Endodermal cell (in vitro differentiated cells): ENCODE data around the gene SLC6A16. TPM values are rescaled to one million over a fixed set of nuclear protein-coding genes. Genes with fewer than 3 reads are reported as not detected.
"Not testable (repeated sequence)": the region's sequence is repeated elsewhere in the genome, so short reads cannot be mapped to it uniquely, and the experiment has no call there.

Experiments used
- DNase-seq: peaks from one replicate; pipeline ENCODE4 v3.0.0-alpha.2; 2017
- H3K27ac ChIP-seq: 2 replicates; pipeline ENCODE4 v1.5.1; 2013; ENCODE audit warnings: mild to moderate bottlenecking, low read depth, low read length, moderate library complexity
- H3K27me3 ChIP-seq: 2 replicates; pipeline ENCODE4 v1.6.1; 2013; ENCODE audit warnings: mild to moderate bottlenecking, low read length, moderate library complexity; ENCODE audit not compliant: insufficient read depth, control insufficient read depth, poor library complexity, severe bottlenecking
- H3K36me3 ChIP-seq: 2 replicates; pipeline ENCODE4 v1.7.0; 2013; ENCODE audit warnings: mild to moderate bottlenecking, low read length, moderate library complexity; ENCODE audit not compliant: control insufficient read depth, insufficient read depth
- H3K4me1 ChIP-seq: one replicate; pipeline ENCODE4 v1.7.0; 2013; ENCODE audit warnings: low read length; ENCODE audit not compliant: control insufficient read depth, insufficient read depth
- H3K4me3 ChIP-seq: 2 replicates; pipeline ENCODE4 v1.5.1; 2013; ENCODE audit warnings: mild to moderate bottlenecking, low read length, moderate library complexity
- H3K9ac ChIP-seq: 2 replicates; pipeline ENCODE4 v1.6.1; 2013; ENCODE audit warnings: mild to moderate bottlenecking, low read length, moderate library complexity; ENCODE audit not compliant: poor library complexity, severe bottlenecking; ENCODE audit errors: extremely low read depth
- H3K9me3 ChIP-seq: 2 replicates; pipeline ENCODE4 v1.6.1; 2013; ENCODE audit warnings: mild to moderate bottlenecking, low read length, moderate library complexity; ENCODE audit not compliant: control insufficient read depth
- H3K27ac Mint-ChIP-seq: 2 replicates; pipeline ENCODE4 v1.8.0; 2020; ENCODE audit warnings: mixed read lengths
- H3K27me3 Mint-ChIP-seq: 2 replicates; pipeline ENCODE4 v1.8.0; 2021; ENCODE audit warnings: mild to moderate bottlenecking, mixed read lengths; ENCODE audit not compliant: insufficient read depth
- H3K36me3 Mint-ChIP-seq: 2 replicates; pipeline ENCODE4 v1.8.0; 2020; ENCODE audit warnings: low read depth, mixed read lengths
- H3K4me1 Mint-ChIP-seq: 2 replicates; pipeline ENCODE4 v1.8.0; 2020; ENCODE audit warnings: mixed read lengths
- H3K4me3 Mint-ChIP-seq: 2 replicates; pipeline ENCODE4 v1.8.0; 2020; ENCODE audit warnings: mild to moderate bottlenecking, moderate library complexity, mixed read lengths
- H3K9me3 Mint-ChIP-seq: 2 replicates; pipeline ENCODE4 v1.8.0; 2020; ENCODE audit warnings: mild to moderate bottlenecking, mixed read lengths
- CTCF ChIP-seq: fragments of 200-600 bp; sonication (generic); conservative IDR thresholded peaks from 2 replicates; pipeline ENCODE4 v1.5.0; 2021; ENCODE audit warnings: antibody characterized with exemption, mild to moderate bottlenecking
- WGBS, 2 experiments: methylation state at CpG; one replicate each; pipeline versions ENCODE4 v1.1.5 to v1.1.7; 2013; ENCODE audit warnings: missing lambda C conversion rate in 2 of 2, mixed read lengths in 1 of 2; ENCODE audit not compliant: insufficient coverage in 1 of 2, insufficient read length in 1 of 2; 5-methylcytosine and 5-hydroxymethylcytosine counted together
- total RNA-seq, 2 donors: library from RNA; stranded (reverse); fragmentation: NEBNext Ultra II Directional in 1 of 2; extraction: Animal tissue kit (Norgen Biotek cat#: 25700) in 1 of 2; gene quantifications; 2 replicates in 1 of 2; 3 replicates in 1 of 2; pipeline ENCODE4 v1.2.1, GENCODE V29; 2021

Gene SLC6A16
- total RNA-seq, 2 donors from 2014 or later = 3.3 to 3.4 TPM

GRCh38 chr19:49290517-49290916 lies 34.5 kb downstream of the SLC6A16 start:
- 92 to 97% methylated on average over 3 of the region's 3 CpGs for WGBS, 2 experiments
- peaks cover 2% of the 10 kb centered on the region for H3K36me3 Mint-ChIP-seq
- H3K9me3 Mint-ChIP-seq = peaks cover 12% of the 10 kb centered on the region
- H3K27ac Mint-ChIP-seq = no peak overlapping the region
- Histone ChIP-seq H3K9me3 (peaks cover 38% of the 10 kb centered on the region), H3K27ac (no peak overlapping the region), H3K9ac (no peak overlapping the region), H3K4me1 (peaks cover 8% of the 10 kb centered on the region), H3K4me3 (no peak overlapping the region), H3K27me3 (peaks cover 16% of the 10 kb centered on the region), H3K36me3 (no peaks in the 10 kb centered on the region)
- H3K27me3 Mint-ChIP-seq = peaks cover 32% of the 10 kb centered on the region
- no peak for DNase-seq
- no peak overlapping the region for H3K4me3 Mint-ChIP-seq
- TF ChIP-seq CTCF = no peak
- H3K4me1 Mint-ChIP-seq = no peaks in the 10 kb centered on the region

GRCh38 chr19:49289286-49289685 lies 35.7 kb downstream of the SLC6A16 start:
- not testable (repeated sequence) for DNase-seq, H3K4me1 Mint-ChIP-seq, H3K4me3 Mint-ChIP-seq, H3K36me3 ChIP-seq, H3K36me3 Mint-ChIP-seq, H3K4me3 ChIP-seq, H3K27ac Mint-ChIP-seq, H3K4me1 ChIP-seq, H3K27ac ChIP-seq, H3K9ac ChIP-seq
- H3K27me3 Mint-ChIP-seq = peaks cover 34% of the 10 kb centered on the region
- H3K9me3 ChIP-seq = peaks cover 38% of the 10 kb centered on the region
- peaks cover 12% of the 10 kb centered on the region for H3K9me3 Mint-ChIP-seq
- 65% methylated on average over 2 of the region's 2 CpGs; no CpG with 5 or more reads in 1 of the 2 experiments for WGBS, 2 experiments
- H3K27me3 ChIP-seq = peaks cover 16% of the 10 kb centered on the region

GRCh38 chr19:49288205-49288604 lies 36.8 kb downstream of the SLC6A16 start:
- not testable (repeated sequence) for H3K4me3 Mint-ChIP-seq, H3K36me3 Mint-ChIP-seq, H3K36me3 ChIP-seq, DNase-seq, H3K4me3 ChIP-seq, H3K9ac ChIP-seq, H3K27ac ChIP-seq, H3K4me1 Mint-ChIP-seq, H3K4me1 ChIP-seq, H3K27ac Mint-ChIP-seq
- H3K27me3 ChIP-seq = peaks cover 16% of the 10 kb centered on the region
- WGBS, 2 experiments = 95 to 96% methylated on average over 4 of the region's 4 CpGs
- peaks cover 38% of the 10 kb centered on the region for H3K9me3 ChIP-seq
- peaks cover 37% of the 10 kb centered on the region for H3K27me3 Mint-ChIP-seq
- peaks cover 12% of the 10 kb centered on the region for H3K9me3 Mint-ChIP-seq

GRCh38 chr19:49287141-49287770 lies 37.7 kb downstream of the SLC6A16 start:
- Histone ChIP-seq H3K27ac (no peak overlapping the region), H3K27me3 (peaks cover 16% of the 10 kb centered on the region), H3K4me1 (no peaks in the 10 kb centered on the region), H3K4me3 (no peak overlapping the region), H3K9me3 (peaks cover 32% of the 10 kb centered on the region), H3K36me3 (no peaks in the 10 kb centered on the region), H3K9ac (no peak overlapping the region)
- peaks cover 12% of the 10 kb centered on the region for H3K9me3 Mint-ChIP-seq
- H3K36me3 Mint-ChIP-seq = peaks cover 2% of the 10 kb centered on the region
- no peak overlapping the region for H3K4me3 Mint-ChIP-seq
- H3K27ac Mint-ChIP-seq = no peak overlapping the region
- peaks cover 44% of the 10 kb centered on the region for H3K27me3 Mint-ChIP-seq
- 58 to 80% methylated on average over 1 to 2 of the region's 2 CpGs for WGBS, 2 experiments
- no peaks in the 10 kb centered on the region for H3K4me1 Mint-ChIP-seq
- DNase-seq = no peak
- TF ChIP-seq CTCF = no peak
